DOHH2 (cell line): ENCODE data around the gene SERINC5.

Source experiments
- EZH2phosphoT487 ChIP-seq: fragments of 200-600 bp; sonication (generic); IDR thresholded peaks from 2 replicates; pipeline ENCODE4 v1.6.1; 2017; ENCODE audit warnings: borderline replicate concordance, mild to moderate bottlenecking, antibody characterized with exemption, low read length, moderate library complexity, mixed read lengths
- TF ChIP-seq, protein P1 (sequence below): fragments of 200-600 bp; sonication (generic); IDR thresholded peaks from one replicate; pipeline ENCODE4 v1.5.1; 2014; ENCODE audit warnings: antibody characterized with exemption, mild to moderate bottlenecking, low read depth, low read length; ENCODE audit not compliant: poor library complexity, severe bottlenecking

DNA sequence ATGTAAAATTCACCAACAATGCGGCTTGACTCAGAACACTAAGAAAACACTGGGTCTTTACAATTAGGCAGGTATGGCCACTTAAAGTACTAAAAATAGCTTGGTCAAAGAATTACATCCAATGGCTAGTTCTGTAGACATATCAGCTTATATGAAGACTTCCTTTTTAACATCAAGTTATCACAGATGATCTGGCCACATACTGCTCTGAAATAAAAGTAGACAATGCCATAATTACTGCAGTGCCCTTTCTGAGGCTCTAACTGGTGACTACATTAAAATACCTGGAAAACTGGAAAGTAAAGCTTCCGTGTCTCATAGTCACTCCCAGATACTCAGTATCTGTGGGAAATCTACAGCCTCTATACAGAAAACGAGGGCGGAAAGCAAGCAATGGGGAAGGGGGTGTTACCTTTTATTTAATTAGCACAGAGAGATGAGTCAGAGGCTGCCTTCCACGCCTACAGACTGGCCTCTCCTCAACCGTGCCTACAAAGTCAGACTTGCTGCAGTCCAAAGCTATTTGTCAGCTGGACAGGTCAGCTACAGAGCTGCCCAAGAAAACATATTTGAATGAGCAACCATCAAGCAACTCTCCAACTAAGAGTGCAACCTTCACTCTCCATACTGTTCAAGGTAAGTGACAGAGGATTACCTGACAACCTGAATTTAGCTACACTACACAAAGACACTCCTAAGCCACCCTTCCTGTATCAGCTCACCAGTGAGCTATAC lies 8.7 kb downstream of the SERINC5 start:
- TF ChIP-seq, protein P1, sequence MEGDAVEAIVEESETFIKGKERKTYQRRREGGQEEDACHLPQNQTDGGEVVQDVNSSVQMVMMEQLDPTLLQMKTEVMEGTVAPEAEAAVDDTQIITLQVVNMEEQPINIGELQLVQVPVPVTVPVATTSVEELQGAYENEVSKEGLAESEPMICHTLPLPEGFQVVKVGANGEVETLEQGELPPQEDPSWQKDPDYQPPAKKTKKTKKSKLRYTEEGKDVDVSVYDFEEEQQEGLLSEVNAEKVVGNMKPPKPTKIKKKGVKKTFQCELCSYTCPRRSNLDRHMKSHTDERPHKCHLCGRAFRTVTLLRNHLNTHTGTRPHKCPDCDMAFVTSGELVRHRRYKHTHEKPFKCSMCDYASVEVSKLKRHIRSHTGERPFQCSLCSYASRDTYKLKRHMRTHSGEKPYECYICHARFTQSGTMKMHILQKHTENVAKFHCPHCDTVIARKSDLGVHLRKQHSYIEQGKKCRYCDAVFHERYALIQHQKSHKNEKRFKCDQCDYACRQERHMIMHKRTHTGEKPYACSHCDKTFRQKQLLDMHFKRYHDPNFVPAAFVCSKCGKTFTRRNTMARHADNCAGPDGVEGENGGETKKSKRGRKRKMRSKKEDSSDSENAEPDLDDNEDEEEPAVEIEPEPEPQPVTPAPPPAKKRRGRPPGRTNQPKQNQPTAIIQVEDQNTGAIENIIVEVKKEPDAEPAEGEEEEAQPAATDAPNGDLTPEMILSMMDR, result no peak
- no peak for TF ChIP-seq EZH2phosphoT487
